Activated T-cell treated with anti-CD3 and anti-CD28 coated beads for 48 hours (primary cell): Measurements from ENCODE around the gene SRRT.
"Not testable (repeated sequence)": the region's sequence is repeated elsewhere in the genome, so short reads cannot be mapped to it uniquely, and the experiment has no call there.

ENCODE experiments used
- DNase-seq: peaks from one replicate; pipeline ENCODE4 v3.0.0-alpha.2; 2020; ENCODE audit warnings: low read depth

Gene SRRT

DNA sequence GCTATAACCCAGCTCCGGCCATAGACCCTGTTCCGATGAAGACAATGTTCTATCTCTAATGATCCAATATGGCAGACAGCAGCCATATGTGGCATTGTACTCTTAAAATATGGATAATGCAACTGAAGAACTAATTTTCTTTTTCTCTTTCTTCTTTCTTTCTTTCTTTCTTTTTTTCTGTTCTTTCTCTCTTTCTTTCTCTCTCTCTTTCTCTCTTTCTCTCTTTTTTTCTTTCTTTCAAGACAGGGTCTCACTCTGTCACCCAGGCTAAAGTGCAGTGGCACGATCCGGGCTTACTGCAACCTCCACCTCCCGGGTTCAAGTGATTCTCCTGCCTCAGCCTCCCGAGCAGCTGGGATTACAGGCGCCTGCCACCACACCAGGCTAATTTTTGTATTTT, 61.3 kb downstream of the SRRT start:
- not testable (repeated sequence) for DNase-seq
